Measurements from ENCODE around the gene CCDC116. TPM values are rescaled to one million over a fixed set of nuclear protein-coding genes. Genes with fewer than 3 reads are reported as not detected.
A peak's percentile ranks its signal among the peaks of the same experiment; 100 is the strongest.
"Not testable (repeated sequence)": the region's sequence is repeated elsewhere in the genome, so short reads cannot be mapped to it uniquely, and the experiment has no call there.

CCDC116 gene
- total RNA-seq, 1 experiment from 2014 or later = 0.33 TPM

GRCh38 chr22:21609556-21610157 lies 22.9 kb upstream of the CCDC116 start:
- not testable (repeated sequence) for DNase-seq (ENCODE audit: low spot score)

DNA sequence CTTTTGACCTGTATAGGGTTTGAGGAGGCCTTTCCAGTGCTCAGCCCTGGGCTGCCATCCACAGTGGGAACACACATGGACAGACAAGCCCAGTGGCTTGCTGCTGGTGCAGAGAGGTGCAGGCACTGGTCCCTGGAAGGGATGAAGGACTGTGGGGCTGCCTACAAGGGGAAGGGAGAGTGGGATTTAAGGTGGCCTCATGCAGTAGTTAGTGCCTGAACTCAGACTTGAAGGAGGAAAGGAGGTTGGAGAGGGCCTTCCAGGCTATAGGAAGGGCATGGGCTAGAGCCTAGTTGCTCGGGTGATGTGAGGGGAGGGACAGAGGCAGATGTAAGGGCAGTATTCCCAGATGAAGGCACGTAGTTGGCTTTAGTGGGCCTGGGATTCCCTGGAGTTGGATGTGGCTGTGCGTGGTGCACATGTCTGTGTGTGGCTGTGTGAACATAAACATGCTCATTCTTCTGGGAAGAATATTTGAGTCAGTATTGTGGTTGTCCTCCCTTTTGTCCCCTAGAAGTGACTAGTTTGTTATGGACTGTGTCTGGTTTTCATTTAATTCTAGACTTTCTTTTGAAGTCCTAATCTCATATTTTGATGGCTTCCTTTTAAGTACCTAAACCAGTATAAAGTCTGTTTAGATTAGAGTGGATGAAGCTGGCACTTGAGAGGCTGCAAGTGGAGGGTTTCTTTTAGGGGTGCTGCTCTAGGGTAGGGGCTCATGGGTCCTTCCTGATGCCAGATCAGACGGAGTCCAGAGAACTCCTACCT lies 21.2 kb upstream of the CCDC116 start:
- DNase-seq (ENCODE audit: low spot score) = no peak

GRCh38 chr22:21612858-21613257 lies 19.7 kb upstream of the CCDC116 start:
- no peak for DNase-seq (ENCODE audit: low spot score)

DNA sequence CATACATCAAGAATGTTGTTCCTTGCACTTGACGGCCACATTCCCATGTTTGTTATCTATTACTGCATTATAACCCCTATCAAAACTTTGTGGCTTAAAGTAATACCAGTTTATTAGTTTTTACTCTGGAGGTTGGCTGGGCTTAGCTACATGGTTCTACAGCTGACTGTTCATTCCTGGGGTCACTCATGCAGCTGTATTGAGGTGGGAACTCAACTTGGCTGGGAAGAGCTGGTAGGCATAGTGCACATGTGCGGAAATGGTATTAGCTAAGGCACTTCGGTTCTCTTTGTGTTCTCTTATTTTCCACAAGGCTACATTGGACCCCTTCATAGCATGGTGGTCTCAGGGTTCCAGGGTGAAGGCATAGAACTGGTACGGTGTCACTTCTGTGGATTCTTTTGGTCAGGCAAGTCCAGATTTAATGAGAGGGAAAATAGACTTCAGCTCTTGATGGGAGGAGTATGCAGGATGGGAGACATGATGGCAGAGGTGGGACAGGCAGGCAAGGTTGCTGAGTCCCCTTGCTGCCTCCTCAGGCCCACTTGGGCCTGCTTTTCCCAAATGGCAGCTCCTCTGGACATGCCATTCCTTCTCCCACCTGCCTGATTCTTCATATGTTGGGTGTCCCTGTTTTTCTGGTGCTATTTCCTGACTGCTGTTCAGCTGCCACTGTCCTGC lies 18.9 kb upstream of the CCDC116 start:
- no peak for DNase-seq (ENCODE audit: low spot score)

DNA sequence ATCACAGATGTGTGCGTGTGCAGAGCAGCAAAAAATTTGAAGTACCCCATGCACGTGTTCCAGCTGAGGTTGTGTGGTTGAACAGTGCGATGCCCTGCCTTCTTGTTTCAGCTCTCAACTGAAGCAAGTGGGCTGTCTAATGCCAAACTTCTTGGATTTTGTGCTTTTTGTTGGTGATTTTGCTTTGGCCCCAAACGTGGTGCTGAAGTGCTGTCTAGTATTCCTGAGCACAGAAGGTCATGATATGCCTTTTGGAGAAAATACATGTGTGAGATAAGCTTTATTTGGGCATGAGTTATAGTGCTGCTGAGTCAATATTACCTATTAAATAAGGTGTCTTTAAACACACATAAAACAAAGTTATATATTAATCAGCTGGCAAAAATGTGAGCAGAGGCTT lies 16.8 kb upstream of the CCDC116 start:
- no peak for DNase-seq (ENCODE audit: low spot score)

DNA sequence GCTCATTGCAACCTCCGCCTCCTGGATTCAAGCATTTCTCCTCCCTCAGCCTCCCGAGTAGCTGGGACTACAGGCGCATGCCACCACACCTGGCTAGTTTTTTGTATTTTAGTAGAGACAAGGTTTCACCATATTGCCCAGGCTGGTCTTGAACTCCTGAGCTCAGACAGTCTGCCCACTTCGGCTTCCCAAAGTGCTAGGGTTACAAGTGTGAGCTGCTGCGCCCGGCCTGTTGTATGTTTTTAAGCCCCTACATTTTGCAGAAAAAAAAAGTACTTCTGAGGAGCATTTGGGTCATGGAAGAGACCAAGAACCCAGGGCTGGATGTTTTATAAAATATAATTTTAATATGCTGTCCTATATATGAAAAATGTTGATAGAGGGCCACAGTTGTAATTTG lies 15.2 kb upstream of the CCDC116 start:
- not testable (repeated sequence) for DNase-seq (ENCODE audit: low spot score)

GRCh38 chr22:21621025-21621424 lies 11.5 kb upstream of the CCDC116 start:
- no peak for DNase-seq (ENCODE audit: low spot score)

- DNase-seq (ENCODE audit: low spot score) = no peak
These were observed 10.3 kb upstream of the CCDC116 start for GRCh38 chr22:21622011-21622918.

DNA sequence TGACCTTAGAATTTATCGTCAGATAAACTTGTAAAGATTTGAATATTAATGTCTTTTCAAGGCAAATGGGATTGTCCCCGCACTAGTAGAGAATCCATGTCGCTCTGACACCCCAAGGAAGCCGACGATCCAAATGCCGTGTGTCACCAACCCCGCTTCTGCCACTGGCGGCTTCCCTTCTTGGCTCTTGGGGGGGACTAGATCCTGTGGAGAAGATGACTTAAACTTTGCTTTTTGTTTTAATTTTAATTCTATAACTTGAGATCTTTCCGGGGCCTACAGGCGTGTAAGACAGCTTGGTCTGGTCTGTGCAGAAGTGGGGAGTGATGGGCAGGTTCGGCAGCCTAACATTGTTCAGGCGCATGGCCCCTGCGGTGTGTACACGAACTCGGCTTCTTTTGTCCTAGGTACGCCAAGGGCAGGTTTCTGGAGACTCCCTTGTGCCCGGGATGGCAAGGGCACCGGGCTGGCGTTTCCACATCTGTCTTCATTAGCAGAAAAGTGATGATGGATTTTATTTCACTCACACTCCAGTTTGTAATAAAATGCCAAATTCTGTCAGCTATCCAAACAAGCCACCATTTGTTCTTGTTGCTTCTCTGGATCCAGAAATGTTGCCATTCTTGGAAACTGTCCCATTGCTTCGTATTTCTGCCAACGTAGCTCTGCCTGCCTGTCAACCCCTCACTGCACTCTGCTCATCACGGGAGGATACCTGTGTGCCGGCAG lies 9.5 kb upstream of the CCDC116 start:
- DNase-seq (ENCODE audit: low spot score) = no peak

DNA sequence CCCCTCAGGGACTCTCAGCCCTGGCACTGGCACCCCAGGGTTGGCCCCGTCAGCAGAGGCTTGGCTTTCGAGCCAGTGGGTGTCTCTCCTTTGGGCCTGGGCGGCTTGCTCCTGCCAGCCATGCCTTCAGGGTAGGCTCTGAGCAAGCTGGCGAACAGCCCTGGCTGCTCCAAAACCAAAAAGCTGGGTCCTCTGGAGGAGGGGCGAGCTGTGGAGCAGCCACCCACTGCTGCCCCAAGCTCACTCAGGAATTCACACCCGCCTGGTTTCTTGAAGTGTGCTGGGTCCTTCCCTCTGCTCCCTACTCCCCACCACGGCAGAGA lies 9.0 kb upstream of the CCDC116 start:
- no peak for DNase-seq (ENCODE audit: low spot score)

DNA sequence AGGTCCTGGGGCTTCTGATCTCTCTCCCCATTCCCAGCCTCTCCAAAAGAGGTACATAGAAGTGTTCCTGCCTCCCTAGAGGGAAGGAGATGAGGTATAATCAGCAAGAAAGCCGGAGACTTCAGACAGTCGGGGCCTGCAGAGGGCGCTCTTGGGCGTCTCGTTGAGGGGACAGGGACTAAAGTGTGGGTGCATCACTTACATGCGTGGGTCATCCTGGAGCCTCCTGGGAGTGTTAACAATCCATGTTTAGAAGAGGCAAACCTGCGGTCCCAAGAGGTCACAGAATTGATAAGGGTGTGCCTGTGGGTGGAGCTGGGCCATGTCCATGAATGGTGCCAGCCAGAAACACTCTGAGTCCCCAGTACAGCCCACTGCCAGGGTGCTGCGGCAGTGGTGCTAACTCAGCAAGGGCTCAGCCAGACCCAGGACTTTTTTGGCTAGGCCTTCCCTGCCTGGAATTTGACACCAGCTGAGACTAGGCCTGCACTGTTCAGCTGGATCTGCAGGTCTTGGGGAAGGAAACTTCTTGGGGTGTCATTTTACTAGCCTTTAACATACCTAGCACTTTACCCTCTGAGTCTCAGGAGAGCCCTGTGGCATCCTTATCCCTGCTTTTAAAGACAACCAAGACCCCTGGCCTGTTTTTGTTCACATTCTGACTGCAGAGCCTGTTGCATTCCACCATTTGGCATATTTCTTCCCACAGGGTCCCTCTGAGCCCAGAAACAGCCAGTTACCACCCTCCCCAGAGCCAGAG lies 8.3 kb upstream of the CCDC116 start:
- peak; percentile 42 for DNase-seq (ENCODE audit: low spot score)

DNA sequence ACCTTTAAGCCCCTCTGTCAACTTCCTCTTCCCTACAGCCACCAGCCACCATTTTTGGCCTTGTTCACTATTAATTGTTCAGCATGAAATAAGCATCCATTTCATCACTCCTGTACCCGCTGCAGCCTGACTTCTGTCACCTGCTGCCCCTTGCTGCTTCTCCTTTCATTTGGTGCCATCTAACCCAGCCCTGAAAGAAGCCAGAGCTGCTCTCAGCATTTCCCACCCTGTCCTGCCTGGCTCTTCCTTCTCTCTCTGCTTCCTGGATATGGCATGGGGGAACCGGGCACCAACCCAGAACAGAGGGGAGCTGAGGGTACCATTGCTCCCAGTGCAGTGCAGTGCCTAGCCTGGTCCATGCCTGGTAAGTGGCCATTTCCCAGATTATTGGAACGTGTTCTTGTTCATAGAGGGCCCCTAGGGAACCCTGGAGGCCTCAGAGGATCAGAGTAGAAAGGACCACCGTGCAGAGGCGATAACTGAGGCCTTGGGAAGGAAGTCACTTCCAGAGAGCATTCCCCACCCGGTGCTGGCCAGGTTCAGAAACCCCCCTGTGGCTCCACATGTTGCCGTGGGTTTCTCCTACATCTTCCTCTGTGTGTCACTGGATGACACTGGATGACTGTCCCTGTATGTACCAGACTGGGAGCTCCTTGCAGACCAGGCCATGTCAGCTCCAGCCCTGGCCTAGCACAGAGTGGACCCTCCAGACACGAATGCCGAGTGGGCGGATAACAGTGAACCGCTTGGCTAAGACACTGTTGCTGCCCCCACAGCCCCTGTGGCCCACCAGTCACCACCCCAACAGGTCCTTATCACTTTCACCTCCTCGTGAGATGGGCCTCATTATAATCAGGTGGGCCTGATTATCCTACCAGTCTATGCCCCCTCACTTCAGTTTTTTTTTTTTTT lies 7.4 kb upstream of the CCDC116 start:
- DNase-seq (ENCODE audit: low spot score) = no peak

DNA sequence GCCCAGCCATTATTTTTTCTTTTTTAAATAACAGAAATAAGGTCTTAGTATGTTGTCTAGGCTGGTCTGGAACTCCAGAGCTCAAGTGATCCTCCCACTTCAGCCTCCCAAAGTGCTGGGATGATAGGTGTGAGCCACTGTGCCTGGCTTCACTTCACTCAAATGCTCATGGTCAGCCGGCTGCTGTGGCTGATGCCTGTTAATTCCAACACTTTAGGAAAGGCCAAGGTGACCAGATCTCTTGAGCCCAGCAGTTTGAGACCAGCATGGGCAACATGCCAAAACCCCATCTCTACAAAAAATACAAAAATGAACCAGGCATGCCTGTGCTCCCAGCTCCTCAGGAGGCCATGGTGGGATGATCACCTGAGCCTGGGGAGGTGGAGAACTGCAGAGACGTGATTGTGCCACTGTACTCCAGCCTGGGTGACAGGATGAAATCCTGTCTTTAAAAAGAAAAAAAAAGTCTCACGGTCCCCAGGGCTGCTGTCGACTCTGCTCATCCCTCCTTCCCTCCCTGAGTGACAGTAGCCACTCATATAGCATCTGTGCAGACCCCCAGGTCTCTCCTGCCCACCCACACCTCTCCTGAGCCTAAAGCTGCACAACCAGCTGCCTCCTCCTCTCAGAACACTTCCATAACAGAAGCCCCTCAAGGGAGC lies 6.4 kb upstream of the CCDC116 start:
- no peak for DNase-seq (ENCODE audit: low spot score)

- no peak for DNase-seq (ENCODE audit: low spot score)
These were observed 5.7 kb upstream of the CCDC116 start for GRCh38 chr22:21626735-21627469.

GRCh38 chr22:21628386-21629254 lies 3.9 kb upstream of the CCDC116 start:
- no peak for DNase-seq (ENCODE audit: low spot score)

- DNase-seq (ENCODE audit: low spot score) = peak; percentile 90
These were observed 3.1 kb upstream of the CCDC116 start, which contains the start of gene YDJC for GRCh38 chr22:21629255-21630149. Gene YDJC (minus strand): TSS chr22:21630022. CDS start chr22:21630014, 8 bp downstream.
